AG09319 (cell line): ENCODE results near the gene COQ5.
"Not testable (repeated sequence)": the region's sequence is repeated elsewhere in the genome, so short reads cannot be mapped to it uniquely, and the experiment has no call there.

Experiments
- DNase-seq: peaks from one replicate; pipeline ENCODE4 v3.0.0-alpha.2; 2010; ENCODE audit warnings: low read depth; ENCODE audit errors: extremely low read depth
- CTCF ChIP-seq: IDR thresholded peaks from 2 replicates; pipeline ENCODE4 v1.5.1; 2011; ENCODE audit warnings: low read depth, mild to moderate bottlenecking, inconsistent platforms, low read length, moderate library complexity

The COQ5 gene

GRCh38 chr12:120522568-120522967, 6.4 kb downstream of the COQ5 start:
- DNase-seq, result no peak
- no peak for TF ChIP-seq CTCF

GRCh38 chr12:120519324-120519723, 9.6 kb downstream of the COQ5 start:
- DNase-seq, result not testable (repeated sequence)

GRCh38 chr12:120515496-120515895, 13.5 kb downstream of the COQ5 start:
- TF ChIP-seq CTCF, result no peak
- no peak for DNase-seq

GRCh38 chr12:120514002-120514401, 15.0 kb downstream of the COQ5 start:
- TF ChIP-seq CTCF, result no peak
- DNase-seq, result no peak

- no peak for TF ChIP-seq CTCF
- no peak for DNase-seq
Observed at GRCh38 chr12:120508537-120508936, 20.4 kb downstream of the COQ5 start.

- DNase-seq, result no peak
- TF ChIP-seq CTCF, result no peak
Observed at GRCh38 chr12:120504587-120504986, 24.4 kb downstream of the COQ5 start.

- TF ChIP-seq CTCF, result no peak
- no peak for DNase-seq
Observed at GRCh38 chr12:120500581-120500980, 28.4 kb downstream of the COQ5 start.

GRCh38 chr12:120498870-120499515, 30.0 kb downstream of the COQ5 start:
- DNase-seq, result no peak
- no peak for TF ChIP-seq CTCF
